Activated naive CD4-positive, alpha-beta T cell treated with anti-CD3 and anti-CD28 coated beads for 36 hours (primary cell): ENCODE results near the gene CCDC71. TPM values are rescaled to one million over a fixed set of nuclear protein-coding genes. Genes with fewer than 3 reads are reported as not detected.

Experiments
- CTCF ChIA-PET: fragments of 350-600 bp; sonication (Branson Sonifier 250); formaldehyde crosslinking; loops from one replicate; lab custom pipeline; 2021; ENCODE audit warnings: antibody characterized with exemption; lab: Charles Lee
- DNase-seq: peaks from one replicate; pipeline ENCODE4 v3.0.0-alpha.2; 2020
- H3K27ac Mint-ChIP-seq: one replicate; pipeline ENCODE4 v1.8.0; 2021; ENCODE audit warnings: mild to moderate bottlenecking, mixed read lengths
- H3K27me3 Mint-ChIP-seq: one replicate; pipeline ENCODE4 v1.8.0; 2021; ENCODE audit warnings: low read depth, mixed read lengths
- H3K36me3 Mint-ChIP-seq: one replicate; pipeline ENCODE4 v1.8.0; 2021; ENCODE audit warnings: low read depth, mixed read lengths
- H3K4me1 Mint-ChIP-seq: one replicate; pipeline ENCODE4 v1.8.0; 2021; ENCODE audit warnings: low read depth, mixed read lengths
- H3K4me3 Mint-ChIP-seq: one replicate; pipeline ENCODE4 v1.8.0; 2021; ENCODE audit warnings: mild to moderate bottlenecking, moderate library complexity, mixed read lengths
- H3K9me3 Mint-ChIP-seq: one replicate; pipeline ENCODE4 v1.8.0; 2021; ENCODE audit warnings: mixed read lengths
- intact Hi-C: fragments of 100-400 bp; cut with micrococcal nuclease; formaldehyde crosslinking; loops from one replicate; pipeline ENCODE4 v1.15.1; 2023
- total RNA-seq, 2 experiments: library from RNA; stranded (reverse); gene quantifications; one replicate each; pipeline ENCODE4 v1.2.3, GENCODE V29; 2021

Gene CCDC71
- 10 to 100 TPM; 11.8 to 12.8 TPM for total RNA-seq

GRCh38 chr3:49165771-49166751 lies at the start of gene CCDC71:
Gene CCDC71 (minus strand): TSS chr3:49166331. CDS start chr3:49164208, 2,123 bp downstream.
- Mint-ChIP-seq H3K27me3 (no peaks in the 10 kb centered on the region), H3K36me3 (peaks cover 14% of the 10 kb centered on the region), H3K9me3 (no peaks in the 10 kb centered on the region), H3K27ac (peak within 1 kb of the TSS; percentile 83), H3K4me1 (peaks cover 30% of the 10 kb centered on the region), H3K4me3 (peak within 1 kb of the TSS; percentile 87)
- peak; percentile 85 for DNase-seq
- CTCF ChIA-PET: interaction anchor here (0.9 to 1.0 kb wide), 2 partner anchors 174 to 282 kb away, joined by 3 read pairs; no protein-coding TSS in a partner anchor
- intact Hi-C loops: loop anchor here (2.0 to 5.0 kb wide), 2 partner anchors 45 to 144 kb away; partner anchors contain the start of genes NDUFAF3 and USP19

- Mint-ChIP-seq H3K4me3 (no peak overlapping the region), H3K4me1 (no peaks in the 10 kb centered on the region), H3K36me3 (no peaks in the 10 kb centered on the region), H3K27me3 (no peaks in the 10 kb centered on the region), H3K27ac (no peak overlapping the region), H3K9me3 (no peaks in the 10 kb centered on the region)
- CTCF ChIA-PET: interaction anchor here (1.9 kb wide), 1 partner anchor 236 kb away, joined by 4 read pairs; no protein-coding TSS in a partner anchor
- no peak for DNase-seq
- intact Hi-C loops: no loop called here
Measured at GRCh38 chr3:49213998-49214397, 47.9 kb upstream of the CCDC71 start.

DNA sequence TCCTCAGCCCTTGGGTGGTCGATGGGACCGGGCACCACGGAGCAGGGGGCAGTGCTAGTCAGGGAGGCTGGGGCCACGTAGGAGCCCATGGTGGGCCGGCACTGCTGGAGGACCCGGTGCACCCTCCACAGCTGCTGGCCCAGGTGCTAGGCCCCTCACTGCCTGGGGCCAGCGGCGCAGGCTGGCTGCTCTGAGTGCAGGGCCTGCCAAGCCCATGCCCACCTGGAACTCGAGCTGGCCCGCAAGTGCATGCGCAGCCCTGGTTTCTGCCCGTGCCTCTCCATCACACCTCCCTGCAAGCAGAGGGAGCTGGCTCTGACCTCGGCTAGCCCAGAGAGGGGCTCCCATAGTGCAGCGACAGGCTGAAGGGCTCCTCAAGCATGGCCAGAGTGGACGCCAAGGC lies 47.4 kb upstream of the CCDC71 start:
- Mint-ChIP-seq H3K9me3 (no peaks in the 10 kb centered on the region), H3K27ac (no peak overlapping the region), H3K4me1 (no peaks in the 10 kb centered on the region), H3K4me3 (no peak overlapping the region), H3K36me3 (no peaks in the 10 kb centered on the region), H3K27me3 (no peaks in the 10 kb centered on the region)
- CTCF ChIA-PET: interaction anchor here (1.9 kb wide), 1 partner anchor 236 kb away, joined by 4 read pairs; no protein-coding TSS in a partner anchor
- intact Hi-C loops: no loop called here
- DNase-seq: no peak

DNA sequence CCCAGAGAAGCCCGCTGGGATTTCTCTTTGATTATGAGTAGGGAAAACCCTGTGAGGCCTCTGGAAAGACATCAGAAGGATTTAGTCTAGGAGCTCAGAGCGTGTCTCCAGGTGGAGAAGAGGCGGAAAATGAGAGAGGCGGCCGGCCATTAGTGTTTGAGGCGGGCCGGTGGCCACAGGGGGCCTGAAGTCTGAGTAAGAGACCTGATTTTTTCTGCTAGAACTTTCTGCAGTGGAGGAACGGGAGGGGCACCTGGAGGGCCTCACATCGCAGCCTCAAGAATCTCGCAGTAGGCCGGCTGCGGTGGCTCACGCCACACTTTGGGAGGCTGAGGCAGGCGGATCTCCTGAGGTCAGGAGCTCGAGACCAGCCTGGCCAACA lies 33.8 kb upstream of the CCDC71 start:
- Mint-ChIP-seq H3K4me3 (no peak overlapping the region), H3K4me1 (no peaks in the 10 kb centered on the region), H3K27ac (no peak overlapping the region), H3K36me3 (no peaks in the 10 kb centered on the region), H3K9me3 (no peaks in the 10 kb centered on the region), H3K27me3 (peaks cover 8% of the 10 kb centered on the region)
- intact Hi-C loops: no loop called here
- no peak for DNase-seq
- CTCF ChIA-PET: no interaction called here

GRCh38 chr3:49199239-49199899 lies 33.2 kb upstream of the CCDC71 start:
- H3K36me3 Mint-ChIP-seq: no peaks in the 10 kb centered on the region
- H3K4me3 Mint-ChIP-seq: no peak overlapping the region
- DNase-seq: no peak
- no peaks in the 10 kb centered on the region for H3K4me1 Mint-ChIP-seq
- H3K27me3 Mint-ChIP-seq: peaks cover 8% of the 10 kb centered on the region
- H3K9me3 Mint-ChIP-seq: no peaks in the 10 kb centered on the region
- CTCF ChIA-PET: interaction anchor here (0.7 kb wide), 1 partner anchor 434 kb away, joined by 3 read pairs; no protein-coding TSS in a partner anchor
- intact Hi-C loops: no loop called here
- no peak overlapping the region for H3K27ac Mint-ChIP-seq

- no peaks in the 10 kb centered on the region for H3K36me3 Mint-ChIP-seq
- H3K4me3 Mint-ChIP-seq: no peak overlapping the region
- CTCF ChIA-PET: interaction anchor here (0.5 to 0.7 kb wide), 2 partner anchors 211 to 434 kb away, joined by 3 read pairs; no protein-coding TSS in a partner anchor
- no peaks in the 10 kb centered on the region for H3K4me1 Mint-ChIP-seq
- intact Hi-C loops: no loop called here
- no peak for DNase-seq
- no peak overlapping the region for H3K27ac Mint-ChIP-seq
- no peaks in the 10 kb centered on the region for H3K9me3 Mint-ChIP-seq
- peaks cover 8% of the 10 kb centered on the region for H3K27me3 Mint-ChIP-seq
Measured at GRCh38 chr3:49198611-49199230, 32.6 kb upstream of the CCDC71 start.

DNA sequence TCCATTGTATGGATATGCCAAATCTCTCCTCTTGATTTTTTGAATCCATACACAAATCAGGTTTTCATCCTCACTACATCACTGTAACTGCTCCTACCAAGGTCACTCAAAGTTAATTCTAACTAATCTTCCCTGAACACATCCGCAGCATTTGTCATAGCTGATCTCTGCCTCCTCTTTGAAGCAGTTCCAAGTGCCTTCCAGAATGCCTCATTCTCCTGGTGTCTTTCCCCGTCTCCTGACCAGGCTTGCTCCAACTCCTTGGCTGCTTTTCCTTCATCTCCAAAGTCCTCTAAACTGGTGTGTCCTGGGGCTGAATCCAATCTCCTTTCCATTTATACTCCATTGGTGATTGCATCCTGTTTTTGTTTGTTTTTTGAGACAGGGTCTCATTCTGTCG lies 32.0 kb upstream of the CCDC71 start:
- Mint-ChIP-seq H3K27me3 (peaks cover 8% of the 10 kb centered on the region), H3K4me1 (no peaks in the 10 kb centered on the region), H3K27ac (no peak overlapping the region), H3K36me3 (no peaks in the 10 kb centered on the region), H3K4me3 (no peak overlapping the region), H3K9me3 (no peaks in the 10 kb centered on the region)
- intact Hi-C loops: no loop called here
- CTCF ChIA-PET: interaction anchor here (0.5 kb wide), 1 partner anchor 210 kb away, joined by 3 read pairs; no protein-coding TSS in a partner anchor
- no peak for DNase-seq

- DNase-seq: no peak
- Mint-ChIP-seq H3K4me3 (no peak overlapping the region), H3K27me3 (no peaks in the 10 kb centered on the region), H3K4me1 (no peaks in the 10 kb centered on the region), H3K27ac (no peak overlapping the region), H3K36me3 (no peaks in the 10 kb centered on the region), H3K9me3 (no peaks in the 10 kb centered on the region)
- CTCF ChIA-PET: no interaction called here
- intact Hi-C loops: no loop called here
Measured at GRCh38 chr3:49191741-49192140, 25.6 kb upstream of the CCDC71 start.

GRCh38 chr3:49183873-49184272 lies 17.7 kb upstream of the CCDC71 start:
- intact Hi-C loops: no loop called here
- no peak overlapping the region for H3K27ac Mint-ChIP-seq
- CTCF ChIA-PET: no interaction called here

GRCh38 chr3:49182682-49183081 lies 16.6 kb upstream of the CCDC71 start:
- Mint-ChIP-seq H3K27ac (no peak overlapping the region), H3K9me3 (no peaks in the 10 kb centered on the region), H3K36me3 (no peaks in the 10 kb centered on the region), H3K27me3 (no peaks in the 10 kb centered on the region), H3K4me3 (no peak overlapping the region), H3K4me1 (no peaks in the 10 kb centered on the region)
- CTCF ChIA-PET: no interaction called here
- intact Hi-C loops: no loop called here
- no peak for DNase-seq

More at GRCh38 chr3:49183873-49184272, 17.7 kb upstream of the CCDC71 start:
- no peaks in the 10 kb centered on the region for H3K4me1 Mint-ChIP-seq
- no peak overlapping the region for H3K4me3 Mint-ChIP-seq
- DNase-seq: no peak
- H3K9me3 Mint-ChIP-seq: no peaks in the 10 kb centered on the region
- H3K36me3 Mint-ChIP-seq: no peaks in the 10 kb centered on the region
- H3K27me3 Mint-ChIP-seq: no peaks in the 10 kb centered on the region

- DNase-seq: no peak
- CTCF ChIA-PET: interaction anchor here (0.7 to 1.7 kb wide), 2 partner anchors 11 to 159 kb away, joined by 4 to 5 read pairs; partner anchors contain the start of gene NDUFAF3
- H3K9me3 Mint-ChIP-seq: no peaks in the 10 kb centered on the region
- intact Hi-C loops: no loop called here
- H3K27ac Mint-ChIP-seq: no peak overlapping the region
- H3K36me3 Mint-ChIP-seq: no peaks in the 10 kb centered on the region
- H3K27me3 Mint-ChIP-seq: no peaks in the 10 kb centered on the region
- no peaks in the 10 kb centered on the region for H3K4me1 Mint-ChIP-seq
- no peak overlapping the region for H3K4me3 Mint-ChIP-seq
Measured at GRCh38 chr3:49181351-49181750, 15.2 kb upstream of the CCDC71 start.

- H3K36me3 Mint-ChIP-seq: no peaks in the 10 kb centered on the region
- no peaks in the 10 kb centered on the region for H3K4me1 Mint-ChIP-seq
- H3K9me3 Mint-ChIP-seq: no peaks in the 10 kb centered on the region
- no peak overlapping the region for H3K4me3 Mint-ChIP-seq
- DNase-seq: no peak
- intact Hi-C loops: no loop called here
- H3K27ac Mint-ChIP-seq: no peak overlapping the region
- CTCF ChIA-PET: interaction anchor here (0.6 to 1.7 kb wide), 3 partner anchors 10 to 477 kb away, joined by 4 to 5 read pairs (median 5); no protein-coding TSS in a partner anchor
- no peaks in the 10 kb centered on the region for H3K27me3 Mint-ChIP-seq
Measured at GRCh38 chr3:49180116-49180515, 14.0 kb upstream of the CCDC71 start.
